NCI-H187 (cell line): Measurements from ENCODE around the gene SMIM43.
"Not testable (repeated sequence)": the region's sequence is repeated elsewhere in the genome, so short reads cannot be mapped to it uniquely, and the experiment has no call there.

Source experiments
- DNase-seq, 2 experiments: peaks; one replicate each; lab custom pipeline; 2025; lab: John Stamatoyannopoulos, UW

The SMIM43 gene

GRCh38 chr4:121736735-121737351 is 28.1 kb downstream of the SMIM43 start:
- DNase-seq: no peak

- DNase-seq: no peak
Observed at GRCh38 chr4:121734571-121734970, 30.4 kb downstream of the SMIM43 start.

- no peak for DNase-seq
Observed at GRCh38 chr4:121733942-121734341, 31.0 kb downstream of the SMIM43 start.

GRCh38 chr4:121729753-121730152 is 35.2 kb downstream of the SMIM43 start:
- not testable (repeated sequence) for DNase-seq

- DNase-seq: no peak
Observed at GRCh38 chr4:121728798-121729226, 36.2 kb downstream of the SMIM43 start.

GRCh38 chr4:121728066-121728465 is 36.9 kb downstream of the SMIM43 start:
- DNase-seq: no peak

GRCh38 chr4:121726642-121727268 is 38.2 kb downstream of the SMIM43 start:
- DNase-seq: no peak

GRCh38 chr4:121724671-121725070 is 40.3 kb downstream of the SMIM43 start:
- DNase-seq: no peak

- DNase-seq: no peak
Observed at GRCh38 chr4:121721700-121722099, 43.3 kb downstream of the SMIM43 start.

GRCh38 chr4:121720109-121720508 is 44.9 kb downstream of the SMIM43 start:
- DNase-seq: no peak

- no peak for DNase-seq
Observed at GRCh38 chr4:121717680-121718237, 47.2 kb downstream of the SMIM43 start.

- no peak for DNase-seq
Observed at GRCh38 chr4:121714548-121714947, 50.4 kb downstream of the SMIM43 start.

- DNase-seq: no peak
Observed at GRCh38 chr4:121712783-121713182, 52.2 kb downstream of the SMIM43 start.

GRCh38 chr4:121712001-121712651 is 52.8 kb downstream of the SMIM43 start:
- no peak for DNase-seq

GRCh38 chr4:121711263-121712000 is 53.5 kb downstream of the SMIM43 start:
- DNase-seq: no peak

- no peak for DNase-seq
Observed at GRCh38 chr4:121709766-121710405, 55.1 kb downstream of the SMIM43 start.
